Smooth muscle cell (in vitro differentiated cells): ENCODE results near the gene SORT1. TPM values are rescaled to one million over a fixed set of nuclear protein-coding genes. Genes with fewer than 3 reads are reported as not detected.

Experiments
- DNase-seq: peaks from one replicate; lab custom pipeline; 2025; ENCODE audit not compliant: unreplicated experiment; lab: John Stamatoyannopoulos, UW
- H2AFZ ChIP-seq: fragments of 200-600 bp; sonication (generic); 2 replicates; pipeline ENCODE4 v1.6.0; 2016; ENCODE audit warnings: antibody characterized with exemption, low read depth, mild to moderate bottlenecking
- H3F3A ChIP-seq: fragments of 200-600 bp; sonication (generic); 2 replicates; pipeline ENCODE4 v1.6.0; 2017; ENCODE audit warnings: antibody characterized with exemption, low read depth
- H3K27ac ChIP-seq: fragments of 200-600 bp; sonication (generic); 2 replicates; pipeline ENCODE4 v1.5.1; 2016; ENCODE audit warnings: low read depth, mild to moderate bottlenecking
- H3K27me3 ChIP-seq: fragments of 200-600 bp; sonication (generic); 2 replicates; pipeline ENCODE4 v1.6.1; 2016; ENCODE audit warnings: low read depth, mild to moderate bottlenecking
- H3K36me3 ChIP-seq: fragments of 200-600 bp; sonication (generic); 2 replicates; pipeline ENCODE4 v1.5.1; 2016; ENCODE audit warnings: low read depth
- H3K4me1 ChIP-seq: fragments of 200-600 bp; sonication (generic); 2 replicates; pipeline ENCODE4 v1.5.1; 2016; ENCODE audit warnings: low read depth
- H3K4me2 ChIP-seq: fragments of 200-600 bp; sonication (generic); 2 replicates; pipeline ENCODE4 v1.6.0; 2016; ENCODE audit warnings: mild to moderate bottlenecking
- H3K4me3 ChIP-seq: fragments of 200-600 bp; sonication (generic); 2 replicates; pipeline ENCODE4 v1.5.1; 2016; ENCODE audit warnings: mild to moderate bottlenecking
- H3K79me2 ChIP-seq: fragments of 200-600 bp; sonication (generic); 2 replicates; pipeline ENCODE4 v1.6.0; 2016; ENCODE audit warnings: low read depth, mild to moderate bottlenecking
- H3K9ac ChIP-seq: fragments of 200-600 bp; sonication (generic); 2 replicates; pipeline ENCODE4 v1.6.0; 2016; ENCODE audit warnings: low read depth
- H3K9me3 ChIP-seq: fragments of 200-600 bp; sonication (generic); replicated peaks from 2 replicates; pipeline ENCODE4 v1.5.1; 2016; ENCODE audit warnings: low read depth
- H4K20me1 ChIP-seq: fragments of 200-600 bp; sonication (generic); 2 replicates; pipeline ENCODE4 v1.6.0; 2016; ENCODE audit warnings: low read depth
- WGBS: methylation state at CpG from one replicate; pipeline ENCODE4 v1.1.7; 2016; ENCODE audit warnings: low lambda C conversion rate; 5-methylcytosine and 5-hydroxymethylcytosine counted together
- polyA plus RNA-seq: library from polyadenylated mRNA; unstranded; fragments of >200 nt; fragmentation: Nextera tagmentation; extraction: Ambion mirVana; gene quantifications from 2 replicates; pipeline ENCODE4 v1.2.1, GENCODE V29; 2016
- total RNA-seq: library from RNA; depleted of rRNA; stranded (reverse); fragments of >200 nt; gene quantifications from 2 replicates; pipeline ENCODE4 v1.2.3, GENCODE V29; 2014
- TF ChIP-seq, protein P1 (sequence below): fragments of 200-600 bp; sonication (generic); IDR thresholded peaks from 2 replicates; pipeline ENCODE4 v1.5.1; 2017; ENCODE audit warnings: borderline replicate concordance, mild to moderate bottlenecking, antibody characterized with exemption; ENCODE audit not compliant: insufficient read depth, poor library complexity, severe bottlenecking

Gene SORT1
- total and polyA plus RNA-seq, 2 experiments from 2014 or later = 9.8 to 31.4 TPM

DNA sequence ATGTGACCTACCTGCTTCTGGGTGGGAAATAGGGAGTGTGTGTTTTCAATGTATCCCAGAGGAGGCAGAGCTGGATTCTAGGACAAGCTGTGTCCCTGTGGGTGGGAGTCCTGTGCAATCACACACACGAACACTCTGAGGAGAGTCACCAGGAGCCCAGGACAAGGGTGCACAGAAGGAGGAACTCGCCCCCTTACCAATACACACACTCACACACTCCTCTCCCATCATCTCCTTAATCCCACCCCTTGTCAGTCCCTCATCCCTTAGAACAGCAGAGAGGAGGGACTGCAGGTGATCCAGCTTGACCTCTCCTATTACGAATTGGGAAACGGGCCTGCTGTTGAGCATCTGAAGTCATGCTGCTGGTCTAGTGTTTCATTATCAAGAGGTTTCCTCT is 82.4 kb downstream of the SORT1 start:
- H4K20me1 ChIP-seq = no peaks in the 10 kb centered on the region
- no peak overlapping the region for H3K4me2 ChIP-seq
- no peaks in the 10 kb centered on the region for H3K9me3 ChIP-seq
- H3F3A ChIP-seq = no peaks in the 10 kb centered on the region
- no peaks in the 10 kb centered on the region for H3K27me3 ChIP-seq
- H3K36me3 ChIP-seq = no peaks in the 10 kb centered on the region
- TF ChIP-seq, protein P1, sequence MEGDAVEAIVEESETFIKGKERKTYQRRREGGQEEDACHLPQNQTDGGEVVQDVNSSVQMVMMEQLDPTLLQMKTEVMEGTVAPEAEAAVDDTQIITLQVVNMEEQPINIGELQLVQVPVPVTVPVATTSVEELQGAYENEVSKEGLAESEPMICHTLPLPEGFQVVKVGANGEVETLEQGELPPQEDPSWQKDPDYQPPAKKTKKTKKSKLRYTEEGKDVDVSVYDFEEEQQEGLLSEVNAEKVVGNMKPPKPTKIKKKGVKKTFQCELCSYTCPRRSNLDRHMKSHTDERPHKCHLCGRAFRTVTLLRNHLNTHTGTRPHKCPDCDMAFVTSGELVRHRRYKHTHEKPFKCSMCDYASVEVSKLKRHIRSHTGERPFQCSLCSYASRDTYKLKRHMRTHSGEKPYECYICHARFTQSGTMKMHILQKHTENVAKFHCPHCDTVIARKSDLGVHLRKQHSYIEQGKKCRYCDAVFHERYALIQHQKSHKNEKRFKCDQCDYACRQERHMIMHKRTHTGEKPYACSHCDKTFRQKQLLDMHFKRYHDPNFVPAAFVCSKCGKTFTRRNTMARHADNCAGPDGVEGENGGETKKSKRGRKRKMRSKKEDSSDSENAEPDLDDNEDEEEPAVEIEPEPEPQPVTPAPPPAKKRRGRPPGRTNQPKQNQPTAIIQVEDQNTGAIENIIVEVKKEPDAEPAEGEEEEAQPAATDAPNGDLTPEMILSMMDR = no peak
- no peak for DNase-seq
- no peaks in the 10 kb centered on the region for H3K4me1 ChIP-seq
- H3K27ac ChIP-seq = no peak overlapping the region
- H3K9ac ChIP-seq = no peak overlapping the region
- no peak overlapping the region for H3K4me3 ChIP-seq
- no peak overlapping the region for H2AFZ ChIP-seq
- WGBS = 92% methylated on average over 4 of the region's 4 CpGs
- H3K79me2 ChIP-seq = no peaks in the 10 kb centered on the region

DNA sequence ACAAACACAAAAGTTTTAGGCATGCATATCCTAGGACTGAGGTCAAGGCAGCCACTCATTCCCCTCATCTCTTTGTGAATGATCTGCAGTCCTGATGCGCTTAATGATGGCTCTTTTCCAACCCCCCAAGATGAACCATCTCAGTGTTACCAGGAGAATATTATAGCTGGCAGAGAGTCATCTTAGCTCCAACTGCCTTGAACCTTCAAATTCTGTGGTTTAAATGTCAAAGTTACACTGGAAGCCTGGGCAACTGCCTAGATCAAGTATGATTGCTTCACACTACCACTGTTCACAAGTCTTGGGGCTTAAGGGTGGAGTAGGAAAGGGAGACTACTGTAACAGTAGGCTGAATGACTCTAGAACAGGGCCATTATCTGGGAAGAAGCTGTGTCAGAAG is 82.9 kb downstream of the SORT1 start:
- TF ChIP-seq, protein P1 = no peak
- Histone ChIP-seq H3K9ac (no peak overlapping the region), H3K27ac (no peak overlapping the region), H3K9me3 (no peaks in the 10 kb centered on the region), H3K4me3 (no peak overlapping the region), H2AFZ (no peak overlapping the region), H4K20me1 (no peaks in the 10 kb centered on the region), H3F3A (no peaks in the 10 kb centered on the region), H3K27me3 (no peaks in the 10 kb centered on the region), H3K4me2 (no peak overlapping the region), H3K79me2 (no peaks in the 10 kb centered on the region), H3K4me1 (no peaks in the 10 kb centered on the region), H3K36me3 (no peaks in the 10 kb centered on the region)
- WGBS = 93% methylated on average over 1 of the region's 1 CpG
- DNase-seq = no peak

DNA sequence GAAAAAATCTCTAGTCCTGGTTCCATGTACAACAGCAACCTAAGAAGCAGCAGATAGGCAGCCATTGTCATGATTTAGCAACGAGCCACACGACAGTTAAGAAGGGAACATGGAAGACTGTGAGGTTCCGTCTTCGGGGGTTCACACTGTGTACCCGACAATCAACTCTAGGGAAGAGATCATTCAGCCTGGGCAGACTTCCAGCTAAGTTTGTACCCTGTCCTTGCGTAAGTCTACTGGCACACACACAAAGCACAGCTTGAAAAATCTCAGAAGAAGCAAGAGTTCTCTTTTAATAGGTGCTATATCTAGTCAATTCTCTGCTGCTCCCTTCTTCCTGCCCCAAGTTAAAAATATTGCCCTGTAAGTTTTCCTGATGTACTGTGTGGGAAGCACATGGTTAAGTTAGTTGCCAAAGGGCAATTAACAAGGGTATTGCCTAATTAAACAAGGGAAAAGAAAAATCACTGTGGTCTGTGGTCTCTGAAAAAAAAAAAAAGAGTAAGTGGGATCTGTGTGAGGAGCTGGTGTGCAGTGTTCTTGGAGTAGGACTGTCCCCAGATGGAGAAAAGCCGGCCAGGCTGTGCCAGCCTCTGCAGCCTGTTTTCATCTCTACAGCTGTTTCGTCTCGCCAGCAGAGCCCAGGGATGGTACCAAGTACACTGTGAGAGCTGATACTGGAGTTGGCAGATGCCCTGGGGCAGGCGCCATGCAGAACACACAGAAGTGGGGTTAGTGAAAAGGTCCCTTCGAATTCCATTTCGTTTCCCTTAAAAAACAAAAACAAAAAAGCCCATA is 84.5 kb downstream of the SORT1 start:
- Histone ChIP-seq H3K9me3 (no peaks in the 10 kb centered on the region), H3K27ac (no peak overlapping the region), H3K27me3 (no peaks in the 10 kb centered on the region), H3F3A (no peaks in the 10 kb centered on the region), H3K9ac (no peak overlapping the region), H3K4me2 (no peak overlapping the region), H4K20me1 (no peaks in the 10 kb centered on the region), H3K79me2 (no peaks in the 10 kb centered on the region), H3K36me3 (no peaks in the 10 kb centered on the region), H2AFZ (no peak overlapping the region), H3K4me1 (peaks cover under 1% of the 10 kb centered on the region), H3K4me3 (no peak overlapping the region)
- no peak for DNase-seq
- TF ChIP-seq, protein P1 = no peak
- WGBS = 91% methylated on average over 12 of the region's 12 CpGs

DNA sequence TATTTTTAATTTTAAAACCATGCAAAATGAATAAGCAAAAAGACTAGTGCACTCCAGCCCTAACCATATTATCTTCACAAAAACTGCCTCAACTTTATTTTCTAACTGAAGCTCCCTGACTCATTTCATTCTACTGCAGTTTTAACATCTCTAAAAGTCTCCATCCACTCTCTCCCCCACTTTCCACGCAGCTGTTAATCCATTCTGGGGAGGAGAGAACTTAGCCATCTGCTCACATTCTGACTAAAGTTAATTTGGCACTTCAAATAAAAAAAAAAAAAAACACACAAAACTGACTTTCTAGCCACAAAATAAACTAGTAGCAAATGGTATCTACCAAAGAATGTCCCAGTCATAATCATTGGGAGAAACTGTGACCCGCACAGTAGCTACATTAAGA is 85.5 kb downstream of the SORT1 start:
- no peaks in the 10 kb centered on the region for H3K79me2 ChIP-seq
- no peak overlapping the region for H2AFZ ChIP-seq
- H3K9me3 ChIP-seq = no peaks in the 10 kb centered on the region
- WGBS = 71% methylated on average over 2 of the region's 2 CpGs
- H4K20me1 ChIP-seq = no peaks in the 10 kb centered on the region
- TF ChIP-seq, protein P1 = no peak
- DNase-seq = no peak
- H3K4me3 ChIP-seq = no peak overlapping the region
- H3K4me1 ChIP-seq = peaks cover 10% of the 10 kb centered on the region
- H3K4me2 ChIP-seq = no peak overlapping the region
- no peaks in the 10 kb centered on the region for H3F3A ChIP-seq
- no peak overlapping the region for H3K9ac ChIP-seq
- H3K27ac ChIP-seq = no peak overlapping the region
- H3K36me3 ChIP-seq = no peaks in the 10 kb centered on the region
- no peaks in the 10 kb centered on the region for H3K27me3 ChIP-seq
